K562 (cell line): Measurements from ENCODE around the gene PPP1R14B. TPM values are rescaled to one million over a fixed set of nuclear protein-coding genes. Genes with fewer than 3 reads are reported as not detected.

Experiments
- CREB5 ChIP-seq: fragments of 250-450 bp; sonication (Bioruptor Pico); IDR thresholded peaks from 2 replicates; pipeline ENCODE4 v1.5.0; 2020; ENCODE audit warnings: mild to moderate bottlenecking
- EGR1 ChIP-seq: fragments of 450-650 bp; conservative IDR thresholded peaks from 2 replicates; pipeline ENCODE4 v1.6.1; 2017; ENCODE audit warnings: mild to moderate bottlenecking
- HEY1 ChIP-seq: fragments of 250-450 bp; sonication (Bioruptor Pico); IDR thresholded peaks from 2 replicates; pipeline ENCODE4 v1.5.0; 2020; ENCODE audit warnings: mild to moderate bottlenecking, moderate library complexity, borderline replicate concordance
- IRF2 ChIP-seq: sonication (generic); formaldehyde crosslinking; IDR thresholded peaks from 2 replicates; pipeline ENCODE4 v1.8.1; 2022; ENCODE audit warnings: mild to moderate bottlenecking, missing genetic modification reagents
- KLF16 ChIP-seq: IDR thresholded peaks from 2 replicates; pipeline ENCODE4 v1.6.1; 2016; ENCODE audit warnings: antibody characterized with exemption
- MECOM ChIP-seq: fragments of 250-450 bp; sonication (Bioruptor Pico); IDR thresholded peaks from 2 replicates; pipeline ENCODE4 v1.8.0; 2022; ENCODE audit warnings: inconsistent platforms
- MNT ChIP-seq, 2 experiments: fragments of 450-650 bp; conservative IDR thresholded peaks; 2 replicates each; pipeline ENCODE4 v1.6.1; 2017; ENCODE audit warnings: mild to moderate bottlenecking in 2 of 2, moderate library complexity in 2 of 2
- NKRF ChIP-seq: fragments of 450-650 bp; IDR thresholded peaks from 2 replicates; pipeline ENCODE4 v1.6.1; 2016; ENCODE audit warnings: borderline replicate concordance
- NUFIP1 ChIP-seq: fragments of 450-650 bp; IDR thresholded peaks from 2 replicates; pipeline ENCODE4 v1.6.1; 2018; ENCODE audit not compliant: partially characterized antibody
- PHF21A ChIP-seq: fragments of 450-650 bp; IDR thresholded peaks from 2 replicates; pipeline ENCODE4 v1.6.1; 2017; ENCODE audit warnings: low read depth, borderline replicate concordance
- RAD21 ChIP-seq, 2 experiments: fragments of 250-450 bp in 1 of 2; fragments of 450-650 bp in 1 of 2; sonication (Bioruptor Pico) in 1 of 2; formaldehyde crosslinking in 1 of 2; IDR thresholded peaks in 1 of 2; conservative IDR thresholded peaks in 1 of 2; 2 replicates each; pipeline versions ENCODE4 v1.4.0 to v1.8.0; 2020 to 2022; ENCODE audit warnings: mild to moderate bottlenecking in 2 of 2, moderate library complexity in 1 of 2
- RBM17 ChIP-seq: fragments of 200-400 bp; formaldehyde crosslinking; IDR thresholded peaks from 2 replicates; pipeline ENCODE4 v1.6.1; 2017; ENCODE audit warnings: low read depth, mild to moderate bottlenecking, low read length, borderline replicate concordance
- SMAD1 ChIP-seq: fragments of 150-350 bp; IDR thresholded peaks from 2 replicates; pipeline ENCODE4 v1.6.1; 2014; ENCODE audit warnings: low read length, low read depth; ENCODE audit not compliant: partially characterized antibody
- SP1 ChIP-seq: sonication (generic); formaldehyde crosslinking; IDR thresholded peaks from 2 replicates; pipeline ENCODE4 v1.8.1; 2022; ENCODE audit warnings: mild to moderate bottlenecking, missing genetic modification reagents
- TARDBP ChIP-seq: fragments of 450-650 bp; IDR thresholded peaks from 2 replicates; pipeline ENCODE4 v1.6.1; 2016
- TFAM ChIP-seq: fragments of 250-450 bp; sonication (Bioruptor Pico); conservative IDR thresholded peaks from 2 replicates; pipeline ENCODE4 v1.5.0; 2021; ENCODE audit warnings: mild to moderate bottlenecking, moderate library complexity
- ZKSCAN8 ChIP-seq: fragments of 200-800 bp; sonication (Bioruptor generic); IDR thresholded peaks from 2 replicates; pipeline ENCODE4 v1.6.1; 2016; ENCODE audit warnings: missing genetic modification characterization, missing compliant biosample characterization
- polyA plus RNA-seq, 8 experiments: library from polyadenylated mRNA; depleted of rRNA in 4 of 8; stranded (reverse) in 5 of 8; unstranded in 3 of 8; fragments of >200 nt; fragmentation: Nextera tagmentation in 2 of 8; fragmentation: Illumina TruSeq in 1 of 8; extraction: Ambion mirVana in 2 of 8; extraction: Trizol in 1 of 8; gene quantifications; 2 replicates each; pipeline versions ENCODE4 v1.2.1 to v1.2.3, GENCODE V29; 2011 to 2014; ENCODE audit warnings: inconsistent platforms in 1 of 8, missing spikeins in 1 of 8
- total RNA-seq, 7 experiments: library from RNA; depleted of rRNA in 6 of 7; stranded (reverse); fragments of >200 nt in 6 of 7; fragmentation: Illumina TruSeq in 2 of 7; extraction: Trizol in 2 of 7; gene quantifications; 2 replicates each; pipeline versions ENCODE4 v1.2.1 to v1.2.3, GENCODE V29; 2011 to 2021; ENCODE audit warnings: low replicate concordance in 1 of 7
- TF ChIP-seq, protein P1 (sequence below): sonication (generic); formaldehyde crosslinking; IDR thresholded peaks from 2 replicates; pipeline ENCODE4 v1.4.0; 2020; ENCODE audit warnings: mild to moderate bottlenecking, missing genetic modification reagents
- TF ChIP-seq, protein P2 (sequence below): sonication (generic); formaldehyde crosslinking; IDR thresholded peaks from 2 replicates; pipeline ENCODE4 v1.8.0; 2022; ENCODE audit warnings: missing genetic modification reagents, mild to moderate bottlenecking, moderate library complexity, borderline replicate concordance

Gene PPP1R14B
- total and polyA plus RNA-seq, 9 of the 15 experiments (the other 6 are each of a cell fraction or from before 2014, with no cell fraction given) = 7.7 to 566 (median 212) TPM

DNA sequence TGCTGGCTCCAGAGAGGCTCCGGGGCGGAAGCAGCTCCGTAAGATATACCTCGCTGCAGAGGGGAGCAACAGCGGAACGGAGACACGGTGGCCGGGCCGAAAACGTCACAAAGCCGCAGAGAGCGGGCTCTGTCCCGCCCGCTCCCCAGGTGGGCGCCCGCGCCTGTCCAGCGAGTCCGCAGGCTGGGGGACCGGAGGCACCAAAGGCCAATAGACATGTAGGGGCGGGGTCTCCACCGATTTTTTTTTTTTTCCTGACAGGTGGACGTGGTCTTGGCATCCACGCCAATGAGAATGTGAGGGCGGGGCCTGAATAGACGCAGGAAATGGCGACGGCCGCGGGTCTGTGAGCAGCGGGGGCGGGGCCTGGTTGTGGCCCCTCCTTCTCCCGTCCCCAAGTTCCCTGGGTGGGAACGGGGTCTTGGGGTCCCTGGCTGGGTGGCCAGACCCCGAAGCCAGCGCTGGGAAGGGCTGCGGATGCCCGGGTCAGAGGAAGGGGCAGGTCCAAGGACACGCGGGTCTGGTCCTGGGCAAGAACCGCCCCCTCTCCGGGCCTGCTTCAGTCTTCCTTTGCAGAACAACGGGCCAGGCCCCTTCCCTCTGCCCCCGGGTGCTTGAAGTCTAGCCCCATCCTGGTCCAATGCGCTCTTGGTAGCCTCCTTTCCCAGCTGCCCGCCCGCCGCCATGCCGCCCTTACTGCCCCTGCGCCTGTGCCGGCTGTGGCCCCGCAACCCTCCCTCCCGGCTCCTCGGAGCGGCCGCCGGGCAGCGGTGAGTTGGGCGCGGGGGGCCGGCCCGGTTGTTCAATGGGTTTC is 16.4 kb downstream of the PPP1R14B start, which contains the start of gene DNAJC4 (continued):
- TF ChIP-seq TFAM (CRISPR knock-in tag) = no peak
- TF ChIP-seq, protein P1, sequence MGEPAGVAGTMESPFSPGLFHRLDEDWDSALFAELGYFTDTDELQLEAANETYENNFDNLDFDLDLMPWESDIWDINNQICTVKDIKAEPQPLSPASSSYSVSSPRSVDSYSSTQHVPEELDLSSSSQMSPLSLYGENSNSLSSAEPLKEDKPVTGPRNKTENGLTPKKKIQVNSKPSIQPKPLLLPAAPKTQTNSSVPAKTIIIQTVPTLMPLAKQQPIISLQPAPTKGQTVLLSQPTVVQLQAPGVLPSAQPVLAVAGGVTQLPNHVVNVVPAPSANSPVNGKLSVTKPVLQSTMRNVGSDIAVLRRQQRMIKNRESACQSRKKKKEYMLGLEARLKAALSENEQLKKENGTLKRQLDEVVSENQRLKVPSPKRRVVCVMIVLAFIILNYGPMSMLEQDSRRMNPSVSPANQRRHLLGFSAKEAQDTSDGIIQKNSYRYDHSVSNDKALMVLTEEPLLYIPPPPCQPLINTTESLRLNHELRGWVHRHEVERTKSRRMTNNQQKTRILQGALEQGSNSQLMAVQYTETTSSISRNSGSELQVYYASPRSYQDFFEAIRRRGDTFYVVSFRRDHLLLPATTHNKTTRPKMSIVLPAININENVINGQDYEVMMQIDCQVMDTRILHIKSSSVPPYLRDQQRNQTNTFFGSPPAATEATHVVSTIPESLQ (CRISPR knock-in tag) = 0 out of 2 replicates have a peak, but pooled peaks have one; percentile 74
- no peak for TF ChIP-seq CREB5 (CRISPR knock-in tag)
- TF ChIP-seq, protein P2, sequence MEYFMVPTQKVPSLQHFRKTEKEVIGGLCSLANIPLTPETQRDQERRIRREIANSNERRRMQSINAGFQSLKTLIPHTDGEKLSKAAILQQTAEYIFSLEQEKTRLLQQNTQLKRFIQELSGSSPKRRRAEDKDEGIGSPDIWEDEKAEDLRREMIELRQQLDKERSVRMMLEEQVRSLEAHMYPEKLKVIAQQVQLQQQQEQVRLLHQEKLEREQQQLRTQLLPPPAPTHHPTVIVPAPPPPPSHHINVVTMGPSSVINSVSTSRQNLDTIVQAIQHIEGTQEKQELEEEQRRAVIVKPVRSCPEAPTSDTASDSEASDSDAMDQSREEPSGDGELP (CRISPR knock-in tag) = peak; percentile 82
- TF ChIP-seq PHF21A = 0 out of 2 replicates have a peak, but pooled peaks have one; percentile 27
- peak; percentile 74 for TF ChIP-seq EGR1
- no peak; a peak in 1 of 4 replicates for TF ChIP-seq RAD21 (CRISPR knock-in tag; conservative IDR thresholded peaks at IDR 0.05 in 1 of 2, IDR thresholded peaks at IDR 0.05 in 1 of 2)
- 0 out of 2 replicates have a peak, but pooled peaks have one; percentile 14 for TF ChIP-seq NKRF
- no peak for TF ChIP-seq HEY1
- TF ChIP-seq IRF2 (CRISPR knock-in tag) = no peak
- no peak for TF ChIP-seq MECOM (CRISPR knock-in tag)
- no peak for TF ChIP-seq NUFIP1
- no peak for TF ChIP-seq ZKSCAN8 (CRISPR knock-in tag)
- TF ChIP-seq SP1 (CRISPR knock-in tag) = peak; percentile 86
- no peak for TF ChIP-seq KLF16
- no peak for TF ChIP-seq TARDBP
- 0 out of 4 replicates have a peak, but pooled peaks have one; percentile 20 to 54 for TF ChIP-seq MNT (conservative IDR thresholded peaks at IDR 0.05)
- no peak for TF ChIP-seq RBM17
- TF ChIP-seq SMAD1 = no peak
